ENCODE results near the gene SLC29A1. TPM values are rescaled to one million over a fixed set of nuclear protein-coding genes. Genes with fewer than 3 reads are reported as not detected.
A peak's percentile ranks its signal among the peaks of the same experiment; 100 is the strongest.

Gene SLC29A1
- total and polyA plus RNA-seq, 9 of the 15 experiments (the other 6 are each of a cell fraction or from before 2014, with no cell fraction given): 18.9 to 170 (median 57.7) TPM

DNA sequence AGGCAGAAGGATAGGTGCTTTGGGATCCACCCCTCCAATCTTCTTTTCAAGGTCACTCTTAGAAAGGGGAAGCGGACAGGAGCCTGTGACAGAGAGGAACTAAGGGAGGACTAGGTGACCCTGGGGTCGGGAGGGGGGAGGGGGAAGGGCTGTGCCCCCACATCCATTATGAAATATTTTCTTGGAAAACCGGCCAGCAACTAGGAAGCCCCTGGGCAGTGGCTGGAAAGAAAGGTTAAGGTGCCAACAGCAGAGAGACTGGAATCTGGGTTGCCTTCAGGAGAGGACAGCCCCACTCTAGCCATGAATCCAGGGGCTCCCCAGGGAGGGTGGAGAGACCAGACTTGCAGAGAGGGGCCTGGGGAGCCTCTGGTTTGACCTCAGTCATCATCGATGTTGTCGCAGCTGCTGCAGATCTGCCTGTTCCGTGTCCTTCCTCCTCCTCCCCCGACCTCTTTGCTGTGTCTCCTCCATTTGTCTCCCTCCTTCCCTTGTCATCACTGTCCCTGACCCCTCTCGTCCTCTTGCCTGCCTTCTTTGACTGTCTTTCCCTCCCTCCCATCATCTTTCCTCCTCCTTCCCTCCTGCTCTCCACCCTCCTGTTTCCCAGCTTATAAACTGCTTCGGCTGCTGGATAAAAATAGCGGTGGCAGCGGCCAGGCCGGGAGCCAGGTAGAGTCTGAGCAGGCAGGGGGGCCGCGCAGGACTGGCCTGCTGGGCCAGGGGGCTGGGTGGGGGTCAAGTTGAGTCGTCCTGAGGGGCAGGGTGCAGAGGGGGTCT, 3.2 kb downstream of the SLC29A1 start (continued):
- TF ChIP-seq ERF (CRISPR knock-in tag; IDR thresholded peaks at IDR 0.05) (no peak), ZNF239 (CRISPR knock-in tag; IDR thresholded peaks at IDR 0.05) (no peak), ZNF511 (CRISPR knock-in tag; IDR thresholded peaks at IDR 0.05) (no peak), NR2C2 (CRISPR knock-in tag; IDR thresholded peaks at IDR 0.05) (no peak), NR2C2 (tag; IDR thresholded peaks at IDR 0.05) (peak; percentile 71), GATAD2A (IDR thresholded peaks at IDR 0.05) (no peak; the same call in 1 of the 2 replicates), NR2C1 (IDR thresholded peaks at IDR 0.05) (0 out of 2 replicates have a peak, but pooled peaks have one; percentile 11), NR2C1 (tag; IDR thresholded peaks at IDR 0.05) (no peak), POLR2H (tag; IDR thresholded peaks at IDR 0.05; ENCODE audit: low read depth) (no peak), ZNF274 (IDR thresholded peaks at IDR 0.05; ENCODE audit: borderline replicate concordance, low read depth, low read length) (no peak), SIN3B (IDR thresholded peaks at IDR 0.05; ENCODE audit: low read depth) (no peak), MNT (conservative IDR thresholded peaks at IDR 0.05) (no peak), PHF8 (IDR thresholded peaks at IDR 0.05; ENCODE audit: borderline replicate concordance, low read length) (no peak), RHOXF2B (CRISPR knock-in tag; conservative IDR thresholded peaks at IDR 0.05) (no peak), YBX1 (IDR thresholded peaks at IDR 0.05) (no peak), RCOR1 (IDR thresholded peaks at IDR 0.05; ENCODE audit: borderline replicate concordance in 1 of 2, low read depth in 2 of 2, low read length in 2 of 2) (no peak), CBFB (CRISPR knock-in tag; IDR thresholded peaks at IDR 0.05) (no peak), SP1 (CRISPR knock-in tag; IDR thresholded peaks at IDR 0.05) (no peak), BHLHE40 (IDR thresholded peaks at IDR 0.05; ENCODE audit: low read length) (no peak)
- TF ChIP-seq, protein P1, sequence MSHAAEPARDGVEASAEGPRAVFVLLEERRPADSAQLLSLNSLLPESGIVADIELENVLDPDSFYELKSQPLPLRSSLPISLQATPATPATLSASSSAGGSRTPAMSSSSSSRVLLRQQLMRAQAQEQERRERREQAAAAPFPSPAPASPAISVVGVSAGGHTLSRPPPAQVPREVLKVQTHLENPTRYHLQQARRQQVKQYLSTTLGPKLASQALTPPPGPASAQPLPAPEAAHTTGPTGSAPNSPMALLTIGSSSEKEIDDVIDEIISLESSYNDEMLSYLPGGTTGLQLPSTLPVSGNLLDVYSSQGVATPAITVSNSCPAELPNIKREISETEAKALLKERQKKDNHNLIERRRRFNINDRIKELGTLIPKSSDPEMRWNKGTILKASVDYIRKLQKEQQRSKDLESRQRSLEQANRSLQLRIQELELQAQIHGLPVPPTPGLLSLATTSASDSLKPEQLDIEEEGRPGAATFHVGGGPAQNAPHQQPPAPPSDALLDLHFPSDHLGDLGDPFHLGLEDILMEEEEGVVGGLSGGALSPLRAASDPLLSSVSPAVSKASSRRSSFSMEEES (CRISPR knock-in tag; IDR thresholded peaks at IDR 0.05): no peak
- TF ChIP-seq, protein P2, sequence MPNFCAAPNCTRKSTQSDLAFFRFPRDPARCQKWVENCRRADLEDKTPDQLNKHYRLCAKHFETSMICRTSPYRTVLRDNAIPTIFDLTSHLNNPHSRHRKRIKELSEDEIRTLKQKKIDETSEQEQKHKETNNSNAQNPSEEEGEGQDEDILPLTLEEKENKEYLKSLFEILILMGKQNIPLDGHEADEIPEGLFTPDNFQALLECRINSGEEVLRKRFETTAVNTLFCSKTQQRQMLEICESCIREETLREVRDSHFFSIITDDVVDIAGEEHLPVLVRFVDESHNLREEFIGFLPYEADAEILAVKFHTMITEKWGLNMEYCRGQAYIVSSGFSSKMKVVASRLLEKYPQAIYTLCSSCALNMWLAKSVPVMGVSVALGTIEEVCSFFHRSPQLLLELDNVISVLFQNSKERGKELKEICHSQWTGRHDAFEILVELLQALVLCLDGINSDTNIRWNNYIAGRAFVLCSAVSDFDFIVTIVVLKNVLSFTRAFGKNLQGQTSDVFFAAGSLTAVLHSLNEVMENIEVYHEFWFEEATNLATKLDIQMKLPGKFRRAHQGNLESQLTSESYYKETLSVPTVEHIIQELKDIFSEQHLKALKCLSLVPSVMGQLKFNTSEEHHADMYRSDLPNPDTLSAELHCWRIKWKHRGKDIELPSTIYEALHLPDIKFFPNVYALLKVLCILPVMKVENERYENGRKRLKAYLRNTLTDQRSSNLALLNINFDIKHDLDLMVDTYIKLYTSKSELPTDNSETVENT (CRISPR knock-in tag; IDR thresholded peaks at IDR 0.05): no peak
- TF ChIP-seq, protein P3, sequence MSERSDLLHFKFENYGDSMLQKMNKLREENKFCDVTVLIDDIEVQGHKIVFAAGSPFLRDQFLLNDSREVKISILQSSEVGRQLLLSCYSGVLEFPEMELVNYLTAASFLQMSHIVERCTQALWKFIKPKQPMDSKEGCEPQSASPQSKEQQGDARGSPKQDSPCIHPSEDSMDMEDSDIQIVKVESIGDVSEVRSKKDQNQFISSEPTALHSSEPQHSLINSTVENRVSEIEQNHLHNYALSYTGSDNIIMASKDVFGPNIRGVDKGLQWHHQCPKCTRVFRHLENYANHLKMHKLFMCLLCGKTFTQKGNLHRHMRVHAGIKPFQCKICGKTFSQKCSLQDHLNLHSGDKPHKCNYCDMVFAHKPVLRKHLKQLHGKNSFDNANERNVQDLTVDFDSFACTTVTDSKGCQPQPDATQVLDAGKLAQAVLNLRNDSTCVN (CRISPR knock-in tag; IDR thresholded peaks at IDR 0.05): peak; percentile 61; the same call in 1 of the 2 replicates
